ENCODE data around the gene IGF1. TPM values are rescaled to one million over a fixed set of nuclear protein-coding genes. Genes with fewer than 3 reads are reported as not detected.

IGF1 gene
- total and polyA plus RNA-seq, 10 of the 15 experiments (the other 5 are each of a cell fraction or from before 2014, with no cell fraction given): 2.4 to 9.2 (median 3.5) TPM

GRCh38 chr12:102413396-102413795 lies 67.0 kb downstream of the IGF1 start (continued):
- TF ChIP-seq EZH2 (IDR thresholded peaks at IDR 0.05; ENCODE audit: borderline replicate concordance, control insufficient read depth, low read depth, low read length): no peak
- TF ChIP-seq SREBF2 (IDR thresholded peaks at IDR 0.05; ENCODE audit: low read length): no peak
- TF ChIP-seq SMARCA5 (IDR thresholded peaks at IDR 0.05): no peak
- TF ChIP-seq USF1 (IDR thresholded peaks at IDR 0.05; ENCODE audit: borderline replicate concordance, extremely low read length, insufficient read depth, low read depth, low read length): no peak

GRCh38 chr12:102410511-102410910 lies 69.9 kb downstream of the IGF1 start:
- Histone ChIP-seq H3K36me3 (ENCODE audit: control insufficient read depth in 2 of 2, insufficient read depth in 2 of 2, low read length in 1 of 2) (no peaks in the 10 kb centered on the region), H2AFZ (ENCODE audit: control insufficient read depth, low read depth, low read length) (no peak overlapping the region), H3K4me3 (no peak overlapping the region), H3K9ac (ENCODE audit: control insufficient read depth, insufficient read depth, low read length) (no peak overlapping the region), H3K27me3 (replicated peaks in 1 of 2; ENCODE audit: control insufficient read depth in 2 of 2, insufficient read depth in 2 of 2, low read length in 1 of 2) (no peaks in the 10 kb centered on the region), H4K20me1 (ENCODE audit: control insufficient read depth, insufficient read depth) (no peaks in the 10 kb centered on the region), H3K27ac (ENCODE audit: control insufficient read depth, insufficient read depth) (no peak overlapping the region), H3K4me2 (ENCODE audit: control insufficient read depth, insufficient read depth) (no peak overlapping the region), H3K4me1 (ENCODE audit: control insufficient read depth, insufficient read depth, low read length) (peaks cover 5% of the 10 kb centered on the region; the same call in 1 of the 2 replicates), H3K79me2 (ENCODE audit: control insufficient read depth, insufficient read depth, low read length) (no peaks in the 10 kb centered on the region), H3K9me3 (replicated peaks; ENCODE audit: control insufficient read depth, insufficient read depth, low read length) (no peaks in the 10 kb centered on the region)
- FAIRE-seq: no peak
- no peak for ATAC-seq
- BruUV-seq (replicated peaks): no TSS peak
- DNase-seq (ENCODE audit: low read depth, low spot score): no peak
- ChIA-PET SMC1A (ENCODE audit: uncharacterized antibody, unreplicated experiment) (interaction anchor here (0.7 to 1.4 kb wide), 4 partner anchors 8 to 638 kb away, joined by 3 to 5 read pairs (median 4); no protein-coding TSS in a partner anchor), POLR2A (no interaction called here), CTCF (interaction anchor here (0.8 kb wide), 1 partner anchor 240 kb away, joined by 3 read pairs; no protein-coding TSS in a partner anchor), RAD21 (ENCODE audit: unreplicated experiment) (no interaction called here)
- intact Hi-C loops (cut with micrococcal nuclease; ENCODE audit: unreplicated experiment): no loop called here
- in situ Hi-C loops (cut with MboI): no loop called here
- TF ChIP-seq NFIC (IDR thresholded peaks at IDR 0.05; ENCODE audit: low read depth, low read length): no peak
- TF ChIP-seq ATF7 (IDR thresholded peaks at IDR 0.05; ENCODE audit: low read depth): no peak
- TF ChIP-seq CHD1 (IDR thresholded peaks at IDR 0.05; ENCODE audit: low read depth, low read length): no peak
- no peak for TF ChIP-seq RBBP5 (conservative IDR thresholded peaks at IDR 0.05)
- no peak for TF ChIP-seq HDAC2 (IDR thresholded peaks at IDR 0.05)
- TF ChIP-seq NRF1 (conservative IDR thresholded peaks at IDR 0.05; ENCODE audit: low read depth, low read length): no peak
- no peak for TF ChIP-seq SREBF1 (IDR thresholded peaks at IDR 0.05; ENCODE audit: low read length)
- no peak for TF ChIP-seq EP300 (IDR thresholded peaks at IDR 0.05; ENCODE audit: borderline replicate concordance in 1 of 2, control insufficient read depth in 1 of 2, low read depth in 2 of 2, low read length in 2 of 2)
- no peak for TF ChIP-seq MTA3 (IDR thresholded peaks at IDR 0.05; ENCODE audit: borderline replicate concordance, low read length)
- TF ChIP-seq, protein P1, sequence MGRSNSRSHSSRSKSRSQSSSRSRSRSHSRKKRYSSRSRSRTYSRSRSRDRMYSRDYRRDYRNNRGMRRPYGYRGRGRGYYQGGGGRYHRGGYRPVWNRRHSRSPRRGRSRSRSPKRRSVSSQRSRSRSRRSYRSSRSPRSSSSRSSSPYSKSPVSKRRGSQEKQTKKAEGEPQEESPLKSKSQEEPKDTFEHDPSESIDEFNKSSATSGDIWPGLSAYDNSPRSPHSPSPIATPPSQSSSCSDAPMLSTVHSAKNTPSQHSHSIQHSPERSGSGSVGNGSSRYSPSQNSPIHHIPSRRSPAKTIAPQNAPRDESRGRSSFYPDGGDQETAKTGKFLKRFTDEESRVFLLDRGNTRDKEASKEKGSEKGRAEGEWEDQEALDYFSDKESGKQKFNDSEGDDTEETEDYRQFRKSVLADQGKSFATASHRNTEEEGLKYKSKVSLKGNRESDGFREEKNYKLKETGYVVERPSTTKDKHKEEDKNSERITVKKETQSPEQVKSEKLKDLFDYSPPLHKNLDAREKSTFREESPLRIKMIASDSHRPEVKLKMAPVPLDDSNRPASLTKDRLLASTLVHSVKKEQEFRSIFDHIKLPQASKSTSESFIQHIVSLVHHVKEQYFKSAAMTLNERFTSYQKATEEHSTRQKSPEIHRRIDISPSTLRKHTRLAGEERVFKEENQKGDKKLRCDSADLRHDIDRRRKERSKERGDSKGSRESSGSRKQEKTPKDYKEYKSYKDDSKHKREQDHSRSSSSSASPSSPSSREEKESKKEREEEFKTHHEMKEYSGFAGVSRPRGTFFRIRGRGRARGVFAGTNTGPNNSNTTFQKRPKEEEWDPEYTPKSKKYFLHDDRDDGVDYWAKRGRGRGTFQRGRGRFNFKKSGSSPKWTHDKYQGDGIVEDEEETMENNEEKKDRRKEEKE (IDR thresholded peaks at IDR 0.05): no peak
- no peak for TF ChIP-seq MYC (IDR thresholded peaks at IDR 0.05; ENCODE audit: insufficient read depth, insufficient read length, insufficient replicate concordance, low read length, severe bottlenecking)
- TF ChIP-seq IKZF2 (IDR thresholded peaks at IDR 0.05): no peak
- TF ChIP-seq BCL3 (IDR thresholded peaks at IDR 0.05; ENCODE audit: borderline replicate concordance, insufficient read depth, low read depth, low read length, poor library complexity, severe bottlenecking): no peak
- no peak for TF ChIP-seq HCFC1 (IDR thresholded peaks at IDR 0.05; ENCODE audit: low read length)
- TF ChIP-seq PML (IDR thresholded peaks at IDR 0.05; ENCODE audit: low read length): no peak
- no peak for TF ChIP-seq POLR2AphosphoS5 (IDR thresholded peaks at IDR 0.05; ENCODE audit: low read length)
- no peak for TF ChIP-seq RFX5 (IDR thresholded peaks at IDR 0.05; ENCODE audit: low read depth, low read length)
